ENCODE measurements around the gene ITIH3.

ITIH3 gene

DNA sequence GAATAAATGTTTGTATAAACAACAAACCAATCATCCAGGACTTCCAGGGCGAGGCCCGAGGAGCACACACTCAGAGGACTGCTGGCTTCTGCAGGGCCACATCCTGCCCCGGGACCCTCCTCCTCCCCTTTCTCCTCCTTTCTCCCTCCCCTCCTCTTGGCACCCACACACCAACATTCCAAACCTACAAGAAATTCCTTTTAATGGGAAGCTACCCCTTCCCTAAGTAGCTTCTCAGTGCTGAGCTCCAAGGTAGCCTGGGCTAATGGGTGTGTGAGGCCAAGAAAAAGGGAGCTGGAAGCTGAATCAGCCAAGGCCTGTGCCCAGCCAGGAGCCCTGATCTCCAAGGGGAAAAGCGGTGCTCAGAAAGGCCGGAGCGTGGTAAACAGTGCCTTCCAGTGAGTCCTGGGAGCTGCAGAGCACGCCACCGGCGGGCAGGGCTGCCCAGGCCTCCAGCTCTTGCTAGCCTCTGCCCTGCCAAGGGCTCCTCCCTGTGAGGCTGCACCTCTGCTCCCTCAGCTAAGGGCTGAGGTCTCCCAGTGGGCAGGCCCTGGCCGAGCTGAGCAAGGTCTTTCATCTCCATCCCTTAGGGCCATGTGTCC lies 3.9 kb downstream of the ITIH3 start:
- TF ChIP-seq, protein P1, sequence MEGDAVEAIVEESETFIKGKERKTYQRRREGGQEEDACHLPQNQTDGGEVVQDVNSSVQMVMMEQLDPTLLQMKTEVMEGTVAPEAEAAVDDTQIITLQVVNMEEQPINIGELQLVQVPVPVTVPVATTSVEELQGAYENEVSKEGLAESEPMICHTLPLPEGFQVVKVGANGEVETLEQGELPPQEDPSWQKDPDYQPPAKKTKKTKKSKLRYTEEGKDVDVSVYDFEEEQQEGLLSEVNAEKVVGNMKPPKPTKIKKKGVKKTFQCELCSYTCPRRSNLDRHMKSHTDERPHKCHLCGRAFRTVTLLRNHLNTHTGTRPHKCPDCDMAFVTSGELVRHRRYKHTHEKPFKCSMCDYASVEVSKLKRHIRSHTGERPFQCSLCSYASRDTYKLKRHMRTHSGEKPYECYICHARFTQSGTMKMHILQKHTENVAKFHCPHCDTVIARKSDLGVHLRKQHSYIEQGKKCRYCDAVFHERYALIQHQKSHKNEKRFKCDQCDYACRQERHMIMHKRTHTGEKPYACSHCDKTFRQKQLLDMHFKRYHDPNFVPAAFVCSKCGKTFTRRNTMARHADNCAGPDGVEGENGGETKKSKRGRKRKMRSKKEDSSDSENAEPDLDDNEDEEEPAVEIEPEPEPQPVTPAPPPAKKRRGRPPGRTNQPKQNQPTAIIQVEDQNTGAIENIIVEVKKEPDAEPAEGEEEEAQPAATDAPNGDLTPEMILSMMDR (IDR thresholded peaks at IDR 0.05; ENCODE audit: low read depth, low read length), result no peak
- no peak overlapping the region for H3K4me3 ChIP-seq (ENCODE audit: low read depth, low read length)

- TF ChIP-seq, protein P1 (IDR thresholded peaks at IDR 0.05; ENCODE audit: low read depth, low read length), result peak; percentile 41
- no peak overlapping the region for H3K4me3 ChIP-seq (ENCODE audit: low read depth, low read length)
These were observed 4.4 kb downstream of the ITIH3 start for GRCh38 chr3:52798978-52799476.

DNA sequence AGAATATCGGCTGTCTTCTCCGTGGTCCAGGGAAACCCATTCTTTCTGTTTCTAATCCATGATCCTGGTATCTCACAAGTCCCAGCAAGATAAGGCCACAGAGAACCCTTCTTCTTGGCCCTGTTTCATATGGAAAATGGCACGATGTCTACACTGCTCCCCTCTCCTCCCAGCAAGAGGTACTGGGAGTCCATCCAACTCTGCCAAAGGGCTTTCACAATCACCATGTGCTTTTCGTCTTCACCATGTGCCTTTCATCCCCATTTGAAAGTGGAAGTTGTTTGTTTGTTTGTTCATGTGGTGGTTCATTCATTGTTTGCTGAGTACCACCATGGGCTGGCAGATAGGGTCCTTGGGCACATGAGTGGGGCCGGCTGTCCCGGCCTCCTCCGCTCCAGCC lies 5.5 kb downstream of the ITIH3 start:
- TF ChIP-seq, protein P1 (IDR thresholded peaks at IDR 0.05; ENCODE audit: low read depth, low read length), result no peak

GRCh38 chr3:52801839-52802238 lies 7.2 kb downstream of the ITIH3 start:
- TF ChIP-seq, protein P1 (IDR thresholded peaks at IDR 0.05; ENCODE audit: low read depth, low read length), result no peak
- no peak overlapping the region for H3K4me3 ChIP-seq (ENCODE audit: low read depth, low read length)

More for the DNA sequence above, 5.5 kb downstream of the ITIH3 start:
- no peak overlapping the region for H3K4me3 ChIP-seq (ENCODE audit: low read depth, low read length)

- TF ChIP-seq, protein P1 (IDR thresholded peaks at IDR 0.05; ENCODE audit: low read depth, low read length), result no peak
These were observed 10.9 kb downstream of the ITIH3 start for GRCh38 chr3:52805270-52806039.

GRCh38 chr3:52809149-52809548 lies 14.6 kb downstream of the ITIH3 start:
- TF ChIP-seq, protein P1 (IDR thresholded peaks at IDR 0.05; ENCODE audit: low read depth, low read length), result no peak
- no peak overlapping the region for H3K4me3 ChIP-seq (ENCODE audit: low read depth, low read length)

More at GRCh38 chr3:52805270-52806039, 10.9 kb downstream of the ITIH3 start:
- no peak overlapping the region for H3K4me3 ChIP-seq (ENCODE audit: low read depth, low read length)

Measured in WI38 (cell line).